Stimulated activated CD4-positive, alpha-beta T cell treated with anti-CD3 and anti-CD28 coated beads, Interleukin-15, amount 100 ng/mL, for 1 hour (primary cell): ENCODE results near the gene ETV6.

Experiments
- DNase-seq, 2 donors: peaks; one replicate each; pipeline ENCODE4 v3.0.0-alpha.2; 2020; ENCODE audit warnings: low read depth in 1 of 2, low spot score in 1 of 2

ETV6 gene

DNA sequence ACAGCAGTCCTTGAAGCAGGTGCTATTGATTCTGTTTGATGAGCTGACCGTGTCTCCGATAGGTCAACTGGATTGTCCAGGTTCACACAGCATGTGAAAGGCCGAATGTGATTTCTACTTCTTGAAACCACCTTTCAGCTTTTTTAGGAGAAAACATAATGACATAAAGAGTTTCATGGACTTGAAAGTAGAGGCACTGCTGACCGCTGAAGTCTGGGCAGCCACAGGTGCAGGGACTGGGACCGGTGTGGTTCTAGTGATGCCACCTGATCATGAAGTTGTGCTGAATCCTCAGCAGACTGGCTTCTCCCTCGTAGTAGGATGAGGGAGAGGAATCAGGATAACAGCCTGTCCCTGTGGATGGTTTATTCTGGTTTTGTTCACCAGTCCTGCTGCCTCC is 108.1 kb downstream of the ETV6 start:
- no peak for DNase-seq

DNA sequence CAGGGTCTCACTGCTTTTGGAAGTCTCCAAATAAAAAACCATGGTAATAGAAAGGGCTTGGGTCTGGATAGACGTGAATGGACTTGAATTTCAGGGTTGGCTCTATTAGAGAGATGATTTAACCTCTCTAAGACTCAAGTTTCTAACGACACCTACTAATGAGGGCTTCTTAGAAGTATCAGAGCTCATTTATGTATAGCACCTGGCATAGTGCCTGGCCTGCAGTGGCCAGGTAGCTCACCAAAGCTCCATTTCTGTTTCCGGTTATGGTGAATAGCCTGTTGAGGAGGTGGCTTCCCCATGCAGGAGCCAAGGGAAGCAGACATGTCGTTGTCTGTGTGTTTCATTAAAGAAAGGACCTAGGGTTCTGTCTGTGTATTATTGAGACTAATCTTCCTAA is 108.6 kb downstream of the ETV6 start:
- DNase-seq = no peak

DNA sequence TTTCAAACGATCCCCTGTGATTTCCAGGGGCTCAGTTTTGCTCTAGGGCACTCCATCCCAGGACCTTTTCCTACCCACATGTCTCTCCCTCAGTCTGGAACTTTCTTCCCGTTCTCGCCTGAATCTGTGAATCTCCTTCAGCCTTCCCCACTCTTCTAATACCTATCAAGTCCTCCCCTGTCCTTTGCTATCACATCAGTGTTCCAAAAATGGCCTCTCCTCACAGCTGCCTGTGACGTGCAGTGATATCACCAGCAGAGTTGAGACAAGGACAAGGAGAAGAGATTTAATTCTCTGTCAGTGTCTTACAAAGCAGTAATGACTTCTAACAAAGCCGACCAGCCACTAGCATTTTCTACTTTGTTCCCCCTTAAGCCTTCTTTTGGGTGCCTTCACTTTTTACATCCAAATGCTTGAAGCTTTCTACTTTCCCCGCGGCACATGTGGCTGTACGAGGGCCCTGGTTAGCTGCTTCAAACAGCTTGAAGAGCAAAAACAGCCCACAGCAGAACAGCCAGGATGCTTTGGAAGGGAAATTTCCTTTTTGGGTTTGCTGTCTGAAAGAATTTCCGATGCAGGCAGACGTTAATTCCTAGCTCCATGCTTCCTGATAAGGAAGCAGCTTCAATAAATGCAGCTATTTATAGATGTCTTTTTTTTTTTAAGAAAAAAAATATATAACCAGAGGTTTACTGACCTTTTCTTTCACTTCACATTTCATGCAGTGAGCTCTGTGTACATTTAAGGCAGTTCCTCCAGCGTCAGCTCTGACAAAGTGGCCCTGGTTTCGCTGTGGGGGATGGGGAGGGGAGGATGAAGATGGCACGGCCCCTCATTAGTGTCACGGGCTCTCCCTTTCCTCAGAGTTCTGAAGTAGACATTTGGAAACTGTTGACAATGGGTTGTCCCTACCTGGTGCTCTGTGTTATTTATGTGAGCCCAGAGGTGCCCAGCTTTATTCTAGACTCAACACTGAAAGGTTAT is 109.3 kb downstream of the ETV6 start:
- DNase-seq = no peak

DNA sequence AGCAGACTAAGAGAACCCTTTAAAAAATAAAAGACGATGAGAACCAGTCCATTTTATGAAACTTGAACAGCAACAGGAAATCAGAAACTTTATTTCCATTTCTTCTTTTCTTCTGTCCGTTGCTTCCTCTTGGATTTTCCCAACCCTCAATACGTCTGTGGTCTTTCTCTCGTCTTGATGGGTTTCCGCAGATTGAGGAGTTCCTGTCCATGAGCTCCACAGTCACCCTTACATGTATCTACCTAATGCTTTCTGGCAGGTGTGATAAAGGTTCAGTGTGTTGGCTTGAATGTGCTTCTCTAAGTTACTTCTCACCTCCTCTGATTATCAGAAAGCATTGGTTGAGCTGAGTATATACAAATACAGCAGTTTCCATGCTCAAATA is 110.0 kb downstream of the ETV6 start:
- no peak for DNase-seq

DNA sequence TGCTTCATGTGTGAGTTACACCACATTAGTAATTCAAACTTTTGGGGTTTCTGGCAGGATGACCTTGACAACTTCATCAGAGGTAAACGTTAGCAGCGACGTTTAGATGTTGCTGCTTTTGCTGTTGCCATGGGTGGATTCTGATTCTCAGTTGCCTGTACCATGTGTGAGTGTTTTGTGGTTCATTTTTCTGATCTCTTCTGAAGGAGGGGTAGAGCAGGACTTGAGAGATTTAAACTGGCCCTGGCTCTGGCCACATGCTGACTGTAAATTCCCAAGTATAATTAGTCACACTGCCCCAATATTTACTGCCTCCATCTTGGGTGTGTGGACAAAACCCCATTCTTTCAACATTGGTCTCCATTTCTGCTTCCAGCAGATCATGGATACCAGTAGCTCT is 110.4 kb downstream of the ETV6 start:
- DNase-seq = no peak

- no peak for DNase-seq
These were observed 112.5 kb downstream of the ETV6 start for GRCh38 chr12:11761869-11762567.

- no peak for DNase-seq
These were observed 113.4 kb downstream of the ETV6 start for GRCh38 chr12:11762723-11763326.

DNA sequence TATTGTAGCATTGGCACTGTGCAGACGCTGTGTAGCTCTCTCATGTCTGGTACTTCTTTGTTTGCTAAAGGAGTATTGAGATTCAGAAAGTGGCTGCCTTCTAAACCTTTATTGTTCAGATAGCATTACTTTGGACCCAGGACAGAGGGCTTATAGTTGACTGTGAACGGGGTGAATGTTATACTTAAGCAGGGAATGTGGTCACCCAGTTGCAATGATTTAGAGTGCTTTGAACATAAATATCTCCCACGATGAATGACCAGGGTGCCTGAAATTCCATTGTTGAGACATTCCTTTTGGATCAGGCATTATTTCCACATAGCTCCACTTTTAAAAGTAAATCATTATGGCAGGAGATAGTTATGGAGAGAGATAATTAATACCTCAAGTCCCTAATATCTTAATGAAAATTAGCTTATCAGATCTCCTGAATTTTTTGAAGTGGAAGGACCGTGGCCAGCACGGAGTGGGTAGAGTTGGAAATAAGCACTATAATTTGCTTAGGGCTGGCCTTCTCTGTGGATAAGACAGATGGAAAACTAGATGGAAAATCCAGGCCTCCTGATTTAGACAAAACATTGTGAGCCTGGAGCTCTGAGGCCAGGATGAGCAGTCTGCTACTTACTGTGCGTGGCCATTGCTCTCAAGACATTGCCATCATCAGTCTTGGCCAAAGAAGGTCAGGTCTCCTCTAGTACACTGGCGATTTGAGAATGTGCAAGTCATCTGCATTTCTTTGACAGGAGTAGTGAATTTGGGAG is 114.5 kb downstream of the ETV6 start:
- DNase-seq = no peak

DNA sequence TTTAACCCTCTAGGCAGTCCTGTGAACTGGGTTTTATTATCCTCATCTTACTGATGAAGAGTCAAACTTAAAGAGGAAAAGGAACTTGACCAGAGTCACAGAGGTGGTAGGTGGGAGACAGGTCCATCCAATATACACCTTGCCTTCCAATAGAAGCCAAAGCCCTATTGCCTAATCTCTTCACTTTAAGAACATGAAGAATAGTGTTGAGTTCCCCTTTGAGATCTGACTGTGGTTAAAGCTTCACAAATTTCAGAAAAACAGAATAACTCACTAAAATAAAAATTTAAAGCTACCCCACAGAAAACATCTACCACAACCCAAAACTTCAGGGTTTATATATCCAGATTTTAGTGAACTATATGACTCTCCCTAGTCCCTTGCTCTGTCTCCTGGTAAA is 115.4 kb downstream of the ETV6 start:
- DNase-seq = no peak

DNA sequence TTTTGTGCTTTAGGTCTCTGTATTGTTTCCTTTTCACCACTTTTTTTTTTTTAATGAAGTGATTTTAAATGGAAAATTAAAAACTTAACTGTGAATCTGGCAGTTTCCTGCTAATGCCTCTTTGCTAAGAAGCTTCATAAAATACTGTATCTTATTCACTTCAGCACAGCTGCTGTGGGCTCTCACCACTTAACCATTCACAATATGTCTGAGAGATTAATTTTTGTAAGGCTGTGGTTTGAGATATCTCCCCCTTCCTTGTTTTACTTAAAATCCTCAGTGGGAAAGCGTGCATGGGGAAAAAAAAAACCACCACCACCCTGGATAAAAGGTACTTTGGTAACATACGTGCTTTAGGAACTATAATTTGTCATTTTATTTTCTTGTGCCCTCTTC is 115.9 kb downstream of the ETV6 start:
- no peak for DNase-seq

DNA sequence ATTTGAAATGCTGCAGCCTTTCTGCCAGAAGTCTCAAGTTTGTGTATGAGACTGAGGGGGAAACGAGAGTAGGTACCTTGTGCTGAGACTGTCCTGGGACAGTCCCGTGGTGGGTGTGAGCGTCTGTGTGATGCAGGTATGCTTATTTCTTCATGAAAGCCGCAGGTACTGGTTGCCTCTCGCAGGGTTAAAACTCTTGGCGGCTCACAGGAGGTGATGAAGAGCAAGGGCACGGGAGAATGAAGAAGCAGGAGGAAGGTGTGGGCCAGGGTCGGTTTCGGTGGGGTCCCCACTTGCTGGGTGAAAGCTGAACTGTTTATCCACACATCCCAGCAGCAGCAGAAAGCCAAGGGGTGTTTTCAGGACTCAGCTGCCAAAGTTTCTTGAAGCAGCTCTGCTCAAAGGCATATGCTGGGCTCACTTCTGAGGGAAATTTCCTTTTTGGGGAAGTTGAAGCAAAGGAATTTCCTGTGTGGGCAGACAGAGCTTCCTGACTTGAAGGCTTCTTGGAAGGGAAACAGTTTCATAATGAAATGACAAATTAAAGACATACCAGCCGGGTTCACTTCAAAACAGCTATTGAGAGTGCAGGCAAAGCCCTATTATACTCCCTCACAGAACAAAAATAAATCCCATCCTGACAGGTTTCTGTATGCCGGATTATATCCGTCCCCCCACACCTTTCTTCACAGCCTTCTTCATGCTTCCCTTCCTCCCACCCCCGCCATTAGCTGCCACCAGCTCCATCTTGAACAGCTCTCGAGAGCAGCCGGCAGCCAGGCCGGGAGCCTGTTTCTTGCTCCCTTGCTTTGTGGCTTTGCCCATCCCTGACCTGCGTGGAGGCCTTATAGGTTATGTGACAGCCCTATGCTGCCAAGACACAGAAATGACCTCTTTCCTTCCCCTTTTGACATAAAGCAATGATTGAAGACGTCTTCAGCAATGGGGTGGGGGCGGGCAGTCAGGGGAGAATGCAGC is 116.6 kb downstream of the ETV6 start:
- peak in 1 of 2 donors; percentile 51 for DNase-seq

GRCh38 chr12:11767029-11767724 is 117.7 kb downstream of the ETV6 start:
- DNase-seq = no peak

DNA sequence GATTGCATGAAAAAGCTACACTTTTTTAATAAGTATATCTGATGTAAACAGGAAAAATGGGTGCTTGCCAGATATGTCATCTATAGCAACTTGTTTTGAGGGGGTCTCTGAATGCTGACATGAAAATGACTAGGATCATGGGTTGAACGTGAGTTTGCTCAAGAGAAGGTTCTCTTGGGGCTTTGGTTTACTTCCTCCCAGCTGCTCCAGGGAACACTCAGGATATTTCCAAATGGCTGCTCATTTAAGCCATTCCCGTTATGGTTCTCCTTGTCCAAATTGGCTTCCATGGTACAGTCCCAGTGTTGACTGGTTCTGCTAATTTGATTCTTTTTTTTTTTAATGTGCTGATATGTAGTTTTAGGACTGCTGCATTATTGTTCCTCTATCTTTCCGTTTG is 118.3 kb downstream of the ETV6 start:
- no peak for DNase-seq

DNA sequence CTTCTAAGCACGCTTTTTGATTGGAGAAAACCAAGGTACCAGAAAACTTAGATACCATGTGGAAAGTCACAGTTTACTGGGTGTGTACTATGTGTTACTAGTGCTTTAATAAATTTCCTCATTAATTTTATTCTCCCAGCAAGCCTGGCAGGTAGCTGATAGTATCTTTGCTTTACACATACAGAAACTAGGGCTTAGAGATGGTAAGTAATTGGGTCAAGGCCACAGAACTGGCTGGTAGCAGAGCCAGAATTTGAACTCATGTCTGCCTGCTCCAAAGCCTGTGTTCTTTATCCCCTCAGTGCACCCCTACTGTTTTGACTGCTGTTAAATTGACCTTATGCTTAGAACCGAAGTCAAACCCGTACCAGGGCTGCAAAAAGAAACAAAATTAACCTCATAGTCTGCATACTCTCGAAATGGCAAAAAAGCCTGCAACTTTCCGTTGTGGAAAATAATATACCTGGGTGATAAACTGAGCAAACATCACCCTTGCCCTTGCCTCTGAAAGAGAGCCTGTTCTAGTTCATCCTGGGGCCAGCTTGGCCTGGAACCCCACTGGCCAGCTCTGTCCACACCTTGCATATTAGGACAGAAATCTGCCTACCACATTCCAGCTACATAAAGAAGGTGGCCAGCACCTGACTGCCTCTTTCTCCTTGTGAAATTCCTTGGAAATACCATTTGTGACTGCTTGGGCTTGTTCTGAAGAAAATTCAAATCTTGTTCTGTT is 118.9 kb downstream of the ETV6 start:
- DNase-seq = no peak

- no peak for DNase-seq
These were observed 120.4 kb downstream of the ETV6 start for GRCh38 chr12:11769723-11770514.

- no peak for DNase-seq
These were observed 121.9 kb downstream of the ETV6 start for GRCh38 chr12:11771356-11771755.

DNA sequence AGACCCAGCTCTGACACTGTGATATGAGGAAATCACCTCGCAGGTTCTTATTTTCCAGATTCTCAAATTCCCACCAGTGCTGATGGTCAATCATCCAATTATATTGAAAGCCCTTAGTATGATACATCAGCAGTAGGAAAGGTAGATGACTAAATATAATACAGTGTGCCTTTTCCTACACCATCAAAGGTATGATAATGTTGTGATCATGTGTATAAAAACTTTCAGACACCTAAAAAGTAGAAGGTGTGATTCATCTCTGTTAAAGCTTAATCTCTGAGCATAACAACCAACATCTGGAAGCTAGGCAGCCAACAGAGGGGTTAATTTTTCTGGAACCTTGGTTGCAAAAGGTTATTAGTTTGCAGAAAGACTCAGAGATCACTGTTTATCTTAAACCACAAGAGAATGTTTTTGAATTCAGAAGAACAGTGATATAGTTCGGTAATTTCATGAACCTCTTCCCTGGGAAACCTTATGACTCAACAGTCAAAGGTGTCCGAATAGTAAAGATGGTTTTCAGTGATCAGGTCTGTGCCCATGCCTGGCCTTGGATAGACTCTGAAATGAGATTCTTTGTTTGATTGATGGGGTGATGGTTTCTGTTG is 122.5 kb downstream of the ETV6 start:
- no peak for DNase-seq
